Activated B cell treated with CpG ODN at 0.5 μM for 24 hours (primary cell): ENCODE measurements around the gene STUB1. TPM values are rescaled to one million over a fixed set of nuclear protein-coding genes. Genes with fewer than 3 reads are reported as not detected.
A peak's percentile ranks its signal among the peaks of the same experiment; 100 is the strongest.

Source experiments
- ATAC-seq: fragments of 200-7000 bp; cut with Tn5 transposase; one replicate; pipeline ENCODE4 v1.10.0; 2021; ENCODE audit warnings: low read depth, mild to moderate bottlenecking, moderate library complexity
- CTCF ChIA-PET: fragments of 350-600 bp; sonication (Branson Sonifier 250); formaldehyde crosslinking; loops from one replicate; lab custom pipeline; 2021; ENCODE audit warnings: antibody characterized with exemption; lab: Charles Lee
- POLR2A ChIA-PET: fragments of 350-600 bp; sonication (Branson Sonifier 250); formaldehyde crosslinking; loops from one replicate; lab custom pipeline; 2021; ENCODE audit warnings: antibody characterized with exemption; lab: Charles Lee
- DNase-seq: peaks from one replicate; pipeline ENCODE4 v3.0.0; 2022
- H3K27ac Mint-ChIP-seq: one replicate; pipeline ENCODE4 v1.8.0; 2020; ENCODE audit warnings: mixed read lengths
- H3K27me3 Mint-ChIP-seq: one replicate; pipeline ENCODE4 v1.8.0; 2021; ENCODE audit warnings: mixed read lengths
- H3K36me3 Mint-ChIP-seq: one replicate; pipeline ENCODE4 v1.8.0; 2021; ENCODE audit warnings: low read depth, mixed read lengths
- H3K4me1 Mint-ChIP-seq: one replicate; pipeline ENCODE4 v1.8.0; 2021; ENCODE audit warnings: mixed read lengths
- H3K4me3 Mint-ChIP-seq: one replicate; pipeline ENCODE4 v1.8.0; 2020; ENCODE audit warnings: mild to moderate bottlenecking, mixed read lengths
- H3K9me3 Mint-ChIP-seq: one replicate; pipeline ENCODE4 v1.8.0; 2020; ENCODE audit warnings: mixed read lengths
- intact Hi-C: fragments of 100-400 bp; cut with micrococcal nuclease; formaldehyde crosslinking; loops from one replicate; pipeline ENCODE4 v1.15.1; 2024
- total RNA-seq: library from RNA; stranded (reverse); gene quantifications from 2 replicates; pipeline ENCODE4 v1.2.3, GENCODE V29; 2022
- TF ChIP-seq, protein P1 (sequence below): fragments of 200-600 bp; IDR thresholded peaks from one replicate; pipeline ENCODE4 v1.8.0; 2022; ENCODE audit warnings: antibody characterized with exemption, mild to moderate bottlenecking

The STUB1 gene
- total RNA-seq, 1 donor from 2014 or later, result 81.2 TPM

- Mint-ChIP-seq H3K4me1 (peaks cover 7% of the 10 kb centered on the region), H3K9me3 (no peaks in the 10 kb centered on the region), H3K27ac (no peak overlapping the region), H3K27me3 (no peaks in the 10 kb centered on the region), H3K4me3 (peak overlapping the region; percentile 55), H3K36me3 (no peaks in the 10 kb centered on the region)
- TF ChIP-seq, protein P1, sequence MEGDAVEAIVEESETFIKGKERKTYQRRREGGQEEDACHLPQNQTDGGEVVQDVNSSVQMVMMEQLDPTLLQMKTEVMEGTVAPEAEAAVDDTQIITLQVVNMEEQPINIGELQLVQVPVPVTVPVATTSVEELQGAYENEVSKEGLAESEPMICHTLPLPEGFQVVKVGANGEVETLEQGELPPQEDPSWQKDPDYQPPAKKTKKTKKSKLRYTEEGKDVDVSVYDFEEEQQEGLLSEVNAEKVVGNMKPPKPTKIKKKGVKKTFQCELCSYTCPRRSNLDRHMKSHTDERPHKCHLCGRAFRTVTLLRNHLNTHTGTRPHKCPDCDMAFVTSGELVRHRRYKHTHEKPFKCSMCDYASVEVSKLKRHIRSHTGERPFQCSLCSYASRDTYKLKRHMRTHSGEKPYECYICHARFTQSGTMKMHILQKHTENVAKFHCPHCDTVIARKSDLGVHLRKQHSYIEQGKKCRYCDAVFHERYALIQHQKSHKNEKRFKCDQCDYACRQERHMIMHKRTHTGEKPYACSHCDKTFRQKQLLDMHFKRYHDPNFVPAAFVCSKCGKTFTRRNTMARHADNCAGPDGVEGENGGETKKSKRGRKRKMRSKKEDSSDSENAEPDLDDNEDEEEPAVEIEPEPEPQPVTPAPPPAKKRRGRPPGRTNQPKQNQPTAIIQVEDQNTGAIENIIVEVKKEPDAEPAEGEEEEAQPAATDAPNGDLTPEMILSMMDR, result no peak
- POLR2A ChIA-PET, result interaction anchor here (1.4 to 1.9 kb wide), 2 partner anchors 20 to 24 kb away, joined by 4 to 11 read pairs; partner anchors contain the start of genes METTL26 and STUB1
- DNase-seq, result peak; percentile 61
- peak; percentile 91 for ATAC-seq
- intact Hi-C loops, result loop anchor here (1.0 to 2.0 kb wide), 6 partner anchors 11 to 268 kb away; partner anchors contain the start of genes METTL26 and WDR90
- CTCF ChIA-PET, result no interaction called here
Observed at GRCh38 chr16:660459-661183, 19.6 kb upstream of the STUB1 start.

- CTCF ChIA-PET, result no interaction called here
- DNase-seq (no peak), ATAC-seq (no peak)
- H3K4me3 Mint-ChIP-seq, result peak overlapping the region; percentile 19
- intact Hi-C loops, result loop anchor here (2.0 kb wide), 4 partner anchors 17 to 269 kb away; partner anchors contain the start of gene METTL26
- H3K27ac Mint-ChIP-seq, result no peak overlapping the region
- H3K27me3 Mint-ChIP-seq, result no peaks in the 10 kb centered on the region
- peaks cover 7% of the 10 kb centered on the region for H3K4me1 Mint-ChIP-seq
- H3K9me3 Mint-ChIP-seq, result no peaks in the 10 kb centered on the region
- POLR2A ChIA-PET, result interaction anchor here (1.4 to 1.9 kb wide), 2 partner anchors 19 to 25 kb away, joined by 4 to 11 read pairs; partner anchors contain the start of genes METTL26 and STUB1
- TF ChIP-seq, protein P1, result no peak
- no peaks in the 10 kb centered on the region for H3K36me3 Mint-ChIP-seq
Observed at GRCh38 chr16:661184-661821, 18.9 kb upstream of the STUB1 start.

DNA sequence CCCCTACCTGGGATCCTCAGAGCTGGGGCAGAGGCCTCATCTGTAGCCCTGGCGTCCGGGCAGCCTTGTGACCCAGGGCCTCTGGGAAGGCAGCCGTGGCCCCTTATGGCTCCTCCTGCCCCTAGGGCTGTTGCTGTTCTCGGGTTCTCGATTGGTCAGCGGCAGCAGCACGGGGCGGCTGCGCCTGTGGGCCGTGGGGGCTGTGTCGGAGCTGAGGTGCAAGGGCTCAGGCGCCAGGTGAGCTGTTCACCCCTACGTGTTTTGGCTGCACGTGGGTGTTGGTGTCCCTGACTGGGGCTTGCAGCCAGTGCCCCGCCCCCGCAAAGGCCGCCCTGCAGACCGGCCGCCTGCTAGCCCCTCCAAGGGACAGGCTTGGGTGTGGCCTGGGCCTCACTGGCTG, 18.1 kb upstream of the STUB1 start:
- H3K4me3 Mint-ChIP-seq, result no peak overlapping the region
- no peak overlapping the region for H3K27ac Mint-ChIP-seq
- H3K4me1 Mint-ChIP-seq, result peaks cover 7% of the 10 kb centered on the region
- H3K36me3 Mint-ChIP-seq, result no peaks in the 10 kb centered on the region
- TF ChIP-seq, protein P1, result no peak
- ChIA-PET POLR2A (no interaction called here), CTCF (no interaction called here)
- H3K9me3 Mint-ChIP-seq, result no peaks in the 10 kb centered on the region
- intact Hi-C loops, result no loop called here
- ATAC-seq, result no peak
- no peaks in the 10 kb centered on the region for H3K27me3 Mint-ChIP-seq
- no peak for DNase-seq

DNA sequence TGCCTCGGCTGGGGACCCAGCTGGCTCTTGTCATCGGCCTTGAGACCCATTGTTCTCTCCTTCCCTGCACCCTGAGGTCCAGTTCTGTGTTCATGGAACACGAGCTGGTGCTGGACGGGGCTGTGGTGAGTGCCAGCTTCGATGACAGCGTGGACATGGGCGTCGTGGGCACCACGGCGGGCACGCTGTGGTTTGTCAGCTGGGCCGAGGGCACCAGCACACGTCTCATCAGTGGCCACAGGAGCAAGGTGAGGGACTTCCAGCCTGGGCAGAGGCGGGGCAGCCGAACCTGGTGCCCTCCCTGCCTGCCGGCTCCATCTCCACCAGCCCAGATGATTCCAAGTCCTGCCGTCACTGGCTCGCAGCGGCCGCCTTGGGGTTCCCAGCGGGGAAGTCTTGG, 17.6 kb upstream of the STUB1 start:
- Mint-ChIP-seq H3K36me3 (no peaks in the 10 kb centered on the region), H3K27me3 (no peaks in the 10 kb centered on the region), H3K4me1 (peaks cover 11% of the 10 kb centered on the region), H3K27ac (no peak overlapping the region), H3K4me3 (no peak overlapping the region), H3K9me3 (no peaks in the 10 kb centered on the region)
- CTCF ChIA-PET, result no interaction called here
- ATAC-seq, result no peak
- TF ChIP-seq, protein P1, result no peak
- POLR2A ChIA-PET, result no interaction called here
- DNase-seq, result no peak
- intact Hi-C loops, result no loop called here

DNA sequence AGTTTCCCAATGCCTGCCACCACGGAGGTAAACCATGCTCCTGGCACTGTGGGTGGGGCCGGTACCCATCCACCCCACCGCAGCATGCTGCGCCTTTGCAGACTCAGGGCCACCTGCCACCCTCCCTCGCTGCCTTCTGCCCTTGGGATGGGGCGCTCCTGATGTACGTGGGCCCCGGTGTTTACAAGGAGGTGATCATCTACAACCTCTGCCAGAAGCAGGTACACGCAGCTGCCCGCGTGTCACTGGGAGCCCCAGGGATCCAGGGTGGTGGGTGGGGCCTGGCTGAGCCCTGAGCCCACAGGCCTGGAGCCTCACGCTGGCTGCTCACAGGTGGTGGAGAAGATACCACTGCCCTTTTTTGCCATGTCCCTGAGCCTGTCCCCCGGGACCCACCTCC, 13.6 kb upstream of the STUB1 start:
- ATAC-seq (no peak), DNase-seq (no peak)
- TF ChIP-seq, protein P1, result no peak
- Mint-ChIP-seq H3K27ac (no peak overlapping the region), H3K27me3 (no peaks in the 10 kb centered on the region), H3K4me1 (peaks cover 12% of the 10 kb centered on the region), H3K36me3 (peaks cover 16% of the 10 kb centered on the region), H3K9me3 (no peaks in the 10 kb centered on the region), H3K4me3 (no peak overlapping the region)
- intact Hi-C loops, result loop anchor here (5.0 kb wide), 1 partner anchor 139 kb away; the partner anchor contains the start of gene CAPN15
- CTCF ChIA-PET, result interaction anchor here (1.2 kb wide), 1 partner anchor 88 kb away, joined by 4 read pairs; no protein-coding TSS in a partner anchor
- POLR2A ChIA-PET, result interaction anchor here (1.1 to 5.1 kb wide), 3 partner anchors 14 to 30 kb away, joined by 3 to 41 read pairs (median 14); partner anchors contain the start of genes METTL26, STUB1 and WDR24
